GM21515 (cell line): ENCODE measurements around the gene AP1AR.
"Not testable (repeated sequence)": the region's sequence is repeated elsewhere in the genome, so short reads cannot be mapped to it uniquely, and the experiment has no call there.

Experiments used
- ATAC-seq: cut with Tn5 transposase; IDR thresholded peaks from one replicate; pipeline ENCODE4 v1.9.1; 2021; ENCODE audit not compliant: unreplicated experiment

The AP1AR gene

GRCh38 chr4:112231779-112232713, at the start of gene AP1AR:
Gene AP1AR (plus strand): TSS chr4:112231787. CDS start chr4:112232092, 305 bp downstream.
- peak; percentile 65 for ATAC-seq

- ATAC-seq = no peak
These were observed 49.0 kb upstream of the AP1AR start for GRCh38 chr4:112182604-112183003.

GRCh38 chr4:112183252-112183651, 48.3 kb upstream of the AP1AR start:
- no peak for ATAC-seq

- no peak for ATAC-seq
These were observed 47.1 kb upstream of the AP1AR start for GRCh38 chr4:112184438-112184837.

- ATAC-seq = peak; percentile 65
These were observed 46.3 kb upstream of the AP1AR start for GRCh38 chr4:112185334-112185733.

- no peak for ATAC-seq
These were observed 45.6 kb upstream of the AP1AR start for GRCh38 chr4:112185740-112186670.

- no peak for ATAC-seq
These were observed 41.8 kb upstream of the AP1AR start for GRCh38 chr4:112189754-112190153.

- no peak for ATAC-seq
These were observed 40.9 kb upstream of the AP1AR start for GRCh38 chr4:112190684-112191083.

- ATAC-seq = no peak
These were observed 35.1 kb upstream of the AP1AR start for GRCh38 chr4:112196461-112196860.

GRCh38 chr4:112199041-112199440, 32.5 kb upstream of the AP1AR start:
- no peak for ATAC-seq

- ATAC-seq = no peak
These were observed 29.6 kb upstream of the AP1AR start for GRCh38 chr4:112201915-112202505.

GRCh38 chr4:112203593-112203992, 28.0 kb upstream of the AP1AR start:
- ATAC-seq = no peak

- ATAC-seq = no peak
These were observed 25.2 kb upstream of the AP1AR start for GRCh38 chr4:112206431-112206830.

GRCh38 chr4:112208137-112209095, 23.2 kb upstream of the AP1AR start:
- ATAC-seq = not testable (repeated sequence)

GRCh38 chr4:112210777-112211176, 20.8 kb upstream of the AP1AR start:
- no peak for ATAC-seq

GRCh38 chr4:112213091-112213490, 18.5 kb upstream of the AP1AR start:
- peak; percentile 85 for ATAC-seq

- no peak for ATAC-seq
These were observed 17.7 kb upstream of the AP1AR start for GRCh38 chr4:112213856-112214255.

- ATAC-seq = no peak
These were observed 17.0 kb upstream of the AP1AR start for GRCh38 chr4:112214390-112215264.

GRCh38 chr4:112219826-112220366, 11.7 kb upstream of the AP1AR start:
- ATAC-seq = no peak
